WTC11 (cell line): ENCODE data around the gene IRF8. TPM values are rescaled to one million over a fixed set of nuclear protein-coding genes. Genes with fewer than 3 reads are reported as not detected.

ENCODE experiments used
- ATAC-seq: fragments of 200-7000 bp; cut with Tn5 transposase; 2 replicates; pipeline ENCODE4 v1.10.0; 2021; ENCODE audit warnings: mild to moderate bottlenecking, moderate library complexity
- CTCF ChIA-PET: fragments of 300-600 bp; sonication (Branson Sonifier 250); formaldehyde crosslinking; loops from one replicate; lab custom pipeline; 2021; ENCODE audit warnings: antibody characterized with exemption; lab: Charles Lee
- POLR2A ChIA-PET: fragments of 350-600 bp; sonication (Branson Sonifier 250); formaldehyde crosslinking; loops from one replicate; lab custom pipeline; 2021; ENCODE audit warnings: antibody characterized with exemption; lab: Charles Lee
- DNase-seq: peaks from one replicate; pipeline ENCODE4 v3.0.0; 2021; ENCODE audit warnings: low spot score
- H3K27ac Mint-ChIP-seq: 2 replicates; pipeline ENCODE4 v1.8.0; 2021; ENCODE audit warnings: mixed read lengths
- H3K27me3 Mint-ChIP-seq: 2 replicates; pipeline ENCODE4 v1.8.0; 2021; ENCODE audit warnings: low read depth, mild to moderate bottlenecking, moderate library complexity, mixed read lengths
- H3K36me3 Mint-ChIP-seq: 2 replicates; pipeline ENCODE4 v1.8.0; 2021; ENCODE audit warnings: mixed read lengths
- H3K4me1 Mint-ChIP-seq: 2 replicates; pipeline ENCODE4 v1.8.0; 2022; ENCODE audit warnings: mixed read lengths
- H3K4me3 Mint-ChIP-seq: 2 replicates; pipeline ENCODE4 v1.8.0; 2021; ENCODE audit warnings: mild to moderate bottlenecking, moderate library complexity, mixed read lengths
- H3K9me3 Mint-ChIP-seq: 2 replicates; pipeline ENCODE4 v1.8.0; 2021; ENCODE audit warnings: mixed read lengths
- AFF4 ChIP-seq: sonication (generic); formaldehyde crosslinking; IDR thresholded peaks from 2 replicates; pipeline ENCODE4 v1.8.1; 2023; ENCODE audit warnings: mild to moderate bottlenecking, missing genetic modification reagents, borderline replicate concordance
- CBFB ChIP-seq: sonication (generic); formaldehyde crosslinking; IDR thresholded peaks from 2 replicates; pipeline ENCODE4 v1.8.1; 2022; ENCODE audit warnings: mild to moderate bottlenecking, low read depth, missing genetic modification reagents
- FOXJ3 ChIP-seq: sonication (generic); formaldehyde crosslinking; IDR thresholded peaks from 2 replicates; pipeline ENCODE4 v1.9.0; 2021; ENCODE audit warnings: missing genetic modification reagents, mild to moderate bottlenecking, borderline replicate concordance
- HMGA2 ChIP-seq: fragments of 250-450 bp; sonication (Bioruptor Pico); IDR thresholded peaks from 2 replicates; pipeline ENCODE4 v1.4.0; 2021; ENCODE audit warnings: mild to moderate bottlenecking, moderate library complexity
- HMGXB4 ChIP-seq: sonication (generic); formaldehyde crosslinking; IDR thresholded peaks from 2 replicates; pipeline ENCODE4 v1.8.1; 2023; ENCODE audit warnings: mild to moderate bottlenecking, moderate library complexity, missing genetic modification reagents
- NFYB ChIP-seq: sonication (generic); formaldehyde crosslinking; conservative IDR thresholded peaks from 2 replicates; pipeline ENCODE4 v1.8.0; 2022; ENCODE audit warnings: low read depth, missing genetic modification reagents
- SOX15 ChIP-seq: fragments of 250-450 bp; sonication (Bioruptor Pico); IDR thresholded peaks from 2 replicates; pipeline ENCODE4 v1.9.0; 2021; ENCODE audit warnings: mild to moderate bottlenecking
- ZMAT4 ChIP-seq: fragments of 250-450 bp; sonication (Bioruptor Pico); IDR thresholded peaks from 2 replicates; pipeline ENCODE4 v1.9.0; 2021; ENCODE audit warnings: mild to moderate bottlenecking
- ZNF423 ChIP-seq: fragments of 250-450 bp; sonication (Bioruptor Pico); IDR thresholded peaks from 2 replicates; pipeline ENCODE4 v2.1.2; 2022; ENCODE audit warnings: mild to moderate bottlenecking, moderate library complexity
- ZSCAN18 ChIP-seq: fragments of 250-450 bp; sonication (Bioruptor Pico); IDR thresholded peaks from 2 replicates; pipeline ENCODE4 v2.1.2; 2022; ENCODE audit warnings: mild to moderate bottlenecking, moderate library complexity
- total RNA-seq: library from RNA; stranded (reverse); gene quantifications from 3 replicates; pipeline ENCODE4 v1.2.3, GENCODE V29; 2021
- TF ChIP-seq, protein P1 (sequence below): sonication (generic); formaldehyde crosslinking; IDR thresholded peaks from 2 replicates; pipeline ENCODE4 v1.8.0; 2022; ENCODE audit warnings: mild to moderate bottlenecking, missing genetic modification reagents
- TF ChIP-seq, protein P2 (sequence below): fragments of 250-450 bp; sonication (Bioruptor Pico); conservative IDR thresholded peaks from 2 replicates; pipeline ENCODE4 v1.9.0; 2021; ENCODE audit warnings: mild to moderate bottlenecking

The IRF8 gene
- total RNA-seq, 1 experiment from 2014 or later = 1.1 TPM

DNA sequence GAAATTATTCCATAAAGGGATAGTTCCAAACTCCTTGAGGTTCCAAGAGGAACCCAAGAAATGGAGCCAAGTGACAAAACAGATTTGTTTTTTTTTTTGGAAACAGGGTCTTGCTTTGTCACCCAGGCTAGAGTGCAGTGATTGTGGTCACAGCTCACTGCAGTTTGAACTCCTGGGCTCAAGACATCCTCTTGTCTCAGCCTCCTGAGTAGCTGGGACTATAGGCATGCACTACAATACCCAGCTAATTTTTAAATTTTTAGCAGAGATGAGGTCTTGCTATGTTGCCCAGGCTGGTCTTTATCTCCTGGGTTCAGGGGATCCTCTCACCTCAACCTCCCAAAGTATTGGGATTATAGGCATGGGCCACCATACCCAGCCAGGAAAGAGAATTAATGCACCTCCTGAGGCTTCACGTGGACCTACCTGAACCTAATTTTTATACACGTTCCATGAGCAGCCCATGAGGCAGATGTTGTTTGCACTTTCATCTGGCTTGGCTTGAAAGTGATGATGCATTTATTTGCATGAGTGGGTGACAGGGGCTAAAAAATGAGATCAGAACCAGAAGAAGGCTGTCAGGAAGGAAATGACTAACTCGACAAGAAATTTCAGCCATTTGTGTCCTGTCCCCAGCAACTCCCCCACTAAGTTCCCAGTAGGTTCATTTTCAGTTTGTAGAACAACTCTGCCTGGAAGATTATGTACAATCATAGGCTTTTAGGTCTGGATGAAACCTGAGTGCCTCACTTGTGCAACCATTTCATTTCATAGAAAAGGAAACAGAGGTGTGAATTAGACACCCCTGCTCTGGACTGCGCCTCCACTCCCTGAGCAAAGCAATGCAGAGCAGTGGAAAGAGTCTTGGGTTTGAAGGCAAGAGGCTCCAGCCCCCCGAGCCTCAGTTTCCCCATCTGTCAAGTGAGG is 10.3 kb upstream of the IRF8 start:
- Mint-ChIP-seq H3K27ac (no peak overlapping the region), H3K36me3 (no peaks in the 10 kb centered on the region), H3K4me3 (no peak overlapping the region), H3K9me3 (no peaks in the 10 kb centered on the region), H3K27me3 (peaks cover 9% of the 10 kb centered on the region), H3K4me1 (no peaks in the 10 kb centered on the region)
- TF ChIP-seq FOXJ3 (CRISPR knock-in tag) = no peak
- TF ChIP-seq ZNF423 (CRISPR knock-in tag) = no peak
- TF ChIP-seq, protein P1, sequence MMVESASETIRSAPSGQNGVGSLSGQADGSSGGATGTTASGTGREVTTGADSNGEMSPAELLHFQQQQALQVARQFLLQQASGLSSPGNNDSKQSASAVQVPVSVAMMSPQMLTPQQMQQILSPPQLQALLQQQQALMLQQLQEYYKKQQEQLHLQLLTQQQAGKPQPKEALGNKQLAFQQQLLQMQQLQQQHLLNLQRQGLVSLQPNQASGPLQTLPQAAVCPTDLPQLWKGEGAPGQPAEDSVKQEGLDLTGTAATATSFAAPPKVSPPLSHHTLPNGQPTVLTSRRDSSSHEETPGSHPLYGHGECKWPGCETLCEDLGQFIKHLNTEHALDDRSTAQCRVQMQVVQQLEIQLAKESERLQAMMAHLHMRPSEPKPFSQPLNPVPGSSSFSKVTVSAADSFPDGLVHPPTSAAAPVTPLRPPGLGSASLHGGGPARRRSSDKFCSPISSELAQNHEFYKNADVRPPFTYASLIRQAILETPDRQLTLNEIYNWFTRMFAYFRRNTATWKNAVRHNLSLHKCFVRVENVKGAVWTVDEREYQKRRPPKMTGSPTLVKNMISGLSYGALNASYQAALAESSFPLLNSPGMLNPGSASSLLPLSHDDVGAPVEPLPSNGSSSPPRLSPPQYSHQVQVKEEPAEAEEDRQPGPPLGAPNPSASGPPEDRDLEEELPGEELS (CRISPR knock-in tag) = no peak
- TF ChIP-seq NFYB (CRISPR knock-in tag) = no peak
- no peak for TF ChIP-seq HMGXB4 (CRISPR knock-in tag)
- TF ChIP-seq CBFB (CRISPR knock-in tag) = no peak
- no peak for TF ChIP-seq ZSCAN18 (CRISPR knock-in tag)
- TF ChIP-seq SOX15 (CRISPR knock-in tag) = no peak
- TF ChIP-seq, protein P2, sequence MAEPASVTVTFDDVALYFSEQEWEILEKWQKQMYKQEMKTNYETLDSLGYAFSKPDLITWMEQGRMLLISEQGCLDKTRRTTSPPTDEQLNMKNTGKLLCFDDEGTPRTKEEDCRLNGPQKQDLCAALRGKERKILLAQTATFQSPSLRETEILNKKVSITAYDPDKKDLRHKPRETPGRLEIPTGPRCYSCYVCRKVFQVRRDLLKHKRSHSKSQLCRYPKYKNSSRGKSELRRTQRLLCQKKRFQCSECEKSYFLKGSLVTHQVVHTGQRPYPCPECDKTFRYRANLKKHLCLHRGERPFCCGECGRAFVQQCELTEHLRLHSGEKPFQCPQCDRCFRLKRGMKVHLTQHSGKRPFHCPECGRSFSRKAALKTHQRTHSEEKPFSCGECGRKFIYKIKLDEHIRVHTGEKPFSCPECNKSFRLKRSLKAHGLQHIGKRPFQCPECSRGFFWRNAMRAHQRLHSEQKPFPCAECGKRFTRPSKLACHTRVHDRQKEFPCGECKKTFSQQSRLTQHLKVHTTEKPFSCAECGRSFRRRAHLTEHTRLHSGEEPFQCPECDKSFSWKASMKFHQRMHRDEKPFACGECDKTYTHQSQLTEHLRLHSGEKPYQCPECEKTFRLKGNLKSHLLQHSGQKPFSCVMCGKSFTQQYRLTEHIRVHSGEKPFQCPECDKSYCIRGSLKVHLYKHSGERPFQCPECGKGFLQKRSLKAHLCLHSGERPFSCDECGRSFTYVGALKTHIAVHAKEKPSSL = no peak
- no peak for TF ChIP-seq HMGA2 (CRISPR knock-in tag)
- no peak for TF ChIP-seq ZMAT4 (CRISPR knock-in tag)
- no peak for TF ChIP-seq AFF4
- ChIA-PET CTCF (no interaction called here), POLR2A (no interaction called here)
- DNase-seq (no peak), ATAC-seq (no peak)
